B cell (primary cell): ENCODE measurements around the gene USP17L19.
"Not testable (repeated sequence)": the region's sequence is repeated elsewhere in the genome, so short reads cannot be mapped to it uniquely, and the experiment has no call there.

Experiments used
- EZH2 ChIP-seq: IDR thresholded peaks from 2 replicates; pipeline ENCODE4 v1.6.1; 2012; ENCODE audit warnings: borderline replicate concordance, low read depth, mild to moderate bottlenecking, moderate library complexity, low read length; ENCODE audit not compliant: insufficient read depth, poor library complexity, severe bottlenecking
- TF ChIP-seq, protein P1 (sequence below): fragments of 200-600 bp; IDR thresholded peaks from one replicate; pipeline ENCODE4 v1.8.0; 2022; ENCODE audit warnings: antibody characterized with exemption, mild to moderate bottlenecking

DNA sequence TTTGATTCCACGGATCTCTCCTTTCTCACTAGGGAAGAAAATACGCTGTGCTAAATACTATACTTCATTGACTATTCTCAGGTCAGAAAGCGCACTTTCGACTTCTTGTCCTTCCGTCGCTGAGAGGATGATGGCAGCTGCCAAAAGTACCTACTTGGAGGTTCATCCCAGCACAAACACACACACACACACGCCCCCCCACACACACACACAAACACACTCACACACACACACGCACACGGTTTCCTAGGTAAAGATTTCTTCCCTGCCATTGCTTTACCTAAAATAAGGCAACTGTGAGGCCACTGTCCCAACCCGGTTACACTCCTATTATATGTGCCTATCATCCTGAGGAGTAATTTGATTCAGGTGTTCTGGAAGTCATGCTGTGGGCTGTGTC lies 18.5 kb downstream of the USP17L19 start:
- TF ChIP-seq, protein P1, sequence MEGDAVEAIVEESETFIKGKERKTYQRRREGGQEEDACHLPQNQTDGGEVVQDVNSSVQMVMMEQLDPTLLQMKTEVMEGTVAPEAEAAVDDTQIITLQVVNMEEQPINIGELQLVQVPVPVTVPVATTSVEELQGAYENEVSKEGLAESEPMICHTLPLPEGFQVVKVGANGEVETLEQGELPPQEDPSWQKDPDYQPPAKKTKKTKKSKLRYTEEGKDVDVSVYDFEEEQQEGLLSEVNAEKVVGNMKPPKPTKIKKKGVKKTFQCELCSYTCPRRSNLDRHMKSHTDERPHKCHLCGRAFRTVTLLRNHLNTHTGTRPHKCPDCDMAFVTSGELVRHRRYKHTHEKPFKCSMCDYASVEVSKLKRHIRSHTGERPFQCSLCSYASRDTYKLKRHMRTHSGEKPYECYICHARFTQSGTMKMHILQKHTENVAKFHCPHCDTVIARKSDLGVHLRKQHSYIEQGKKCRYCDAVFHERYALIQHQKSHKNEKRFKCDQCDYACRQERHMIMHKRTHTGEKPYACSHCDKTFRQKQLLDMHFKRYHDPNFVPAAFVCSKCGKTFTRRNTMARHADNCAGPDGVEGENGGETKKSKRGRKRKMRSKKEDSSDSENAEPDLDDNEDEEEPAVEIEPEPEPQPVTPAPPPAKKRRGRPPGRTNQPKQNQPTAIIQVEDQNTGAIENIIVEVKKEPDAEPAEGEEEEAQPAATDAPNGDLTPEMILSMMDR, result not testable (repeated sequence)
- not testable (repeated sequence) for TF ChIP-seq EZH2
